ENCODE measurements around the gene PRRC2A.
A peak's percentile ranks its signal among the peaks of the same experiment; 100 is the strongest.
"Not testable (repeated sequence)": the region's sequence is repeated elsewhere in the genome, so short reads cannot be mapped to it uniquely, and the experiment has no call there.

The PRRC2A gene

GRCh38 chr6:31586008-31586407 is 34.5 kb upstream of the PRRC2A start, which contains the start of gene LST1:
Gene LST1, plus strand, starts transcription at chr6:31586277. Its CDS starts 1,023 bp downstream, at chr6:31587300.
- DNase-seq (ENCODE audit: low read depth): no peak

DNA sequence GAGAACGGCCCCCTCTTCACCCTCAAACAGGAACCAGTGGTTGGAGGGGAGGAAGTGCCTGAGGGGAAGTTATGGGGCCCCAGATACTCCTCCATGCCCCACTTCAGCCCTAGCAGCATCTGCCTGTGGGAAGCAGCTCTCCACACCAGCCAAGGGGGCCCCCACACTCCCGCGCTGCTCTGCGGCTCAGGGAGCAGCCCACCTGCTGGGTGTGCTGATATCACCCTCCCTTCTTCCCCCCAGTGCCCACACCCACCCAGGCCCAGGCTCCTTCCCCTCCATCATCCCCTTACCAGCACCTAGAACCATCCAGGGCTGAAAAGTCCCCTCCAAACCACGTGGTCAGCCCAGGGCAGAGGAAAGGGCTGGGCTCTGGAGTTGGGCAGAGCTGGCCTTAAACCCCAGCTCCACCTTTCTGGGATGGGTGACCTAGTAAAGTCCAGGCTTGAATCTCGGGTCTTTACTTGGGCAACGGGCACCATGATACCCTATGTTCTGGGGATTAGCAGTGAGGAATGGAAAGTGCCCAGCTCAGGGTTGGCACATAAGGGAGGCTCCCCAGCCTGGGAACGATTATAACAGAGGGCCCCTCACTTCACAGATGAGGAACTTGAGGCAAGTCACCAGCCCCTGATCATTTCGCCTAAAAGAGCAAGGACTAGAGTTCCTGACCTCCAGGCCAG is 33.8 kb upstream of the PRRC2A start:
- DNase-seq (ENCODE audit: low read depth): no peak

- DNase-seq (ENCODE audit: low read depth): no peak
Observed at GRCh38 chr6:31587791-31588777, 32.4 kb upstream of the PRRC2A start.

GRCh38 chr6:31588871-31589650 is 31.5 kb upstream of the PRRC2A start:
- DNase-seq (ENCODE audit: low read depth): no peak

DNA sequence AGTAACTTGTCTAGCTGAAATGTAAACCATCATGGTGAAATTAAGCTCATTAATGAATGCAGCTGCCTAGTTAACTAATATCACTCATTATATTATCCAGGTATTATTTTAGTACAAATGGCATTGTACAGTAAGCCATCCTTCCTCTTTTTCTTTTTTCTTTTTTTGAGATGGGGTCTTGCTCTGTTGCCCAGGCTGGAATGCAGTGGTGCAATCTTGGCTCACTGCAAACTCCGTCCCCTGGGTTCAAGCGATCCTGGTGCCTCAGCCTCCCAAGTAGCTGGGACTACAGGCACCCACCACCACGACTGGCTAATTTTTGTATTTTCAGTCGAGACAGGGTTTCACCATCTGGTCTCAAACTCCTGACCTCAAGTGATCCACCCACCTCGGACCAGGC is 29.8 kb upstream of the PRRC2A start:
- not testable (repeated sequence) for DNase-seq (ENCODE audit: low read depth)

DNA sequence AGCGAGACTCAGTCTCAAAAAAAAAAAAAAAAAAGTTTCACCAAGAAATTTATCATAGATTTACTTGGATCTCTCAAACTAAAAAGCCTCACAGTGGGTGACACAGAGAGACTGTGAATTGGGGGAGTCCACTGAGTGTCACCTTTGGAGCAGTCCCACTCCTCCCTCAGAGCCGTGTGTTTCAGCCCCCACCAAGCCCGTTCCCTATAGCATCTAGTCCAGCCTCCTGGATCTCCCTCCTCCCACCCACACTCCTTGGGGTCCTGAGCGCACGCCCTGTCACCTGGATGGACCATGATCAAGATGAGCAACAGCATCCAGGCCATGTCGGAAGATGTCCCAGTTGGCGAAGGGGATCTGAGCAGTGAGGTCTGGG is 28.1 kb upstream of the PRRC2A start:
- no peak for DNase-seq (ENCODE audit: low read depth)

DNA sequence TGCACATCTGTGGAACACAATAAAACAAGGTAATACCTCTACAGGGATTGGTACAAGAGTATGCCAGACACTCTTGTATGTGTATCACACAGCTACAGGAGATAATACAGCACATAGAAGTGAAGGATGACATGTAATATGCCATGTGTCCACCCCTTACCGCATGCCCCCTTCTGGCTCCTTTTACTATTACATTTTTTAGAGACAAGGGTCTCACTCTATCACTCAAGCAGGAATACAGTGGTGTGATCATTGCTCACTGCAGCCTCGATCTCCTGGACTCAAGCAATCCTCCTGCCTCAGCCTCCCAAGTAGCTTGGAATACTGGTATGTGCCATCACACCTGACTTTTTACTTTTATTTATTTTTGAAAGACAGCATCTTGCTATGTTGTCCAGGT is 23.5 kb upstream of the PRRC2A start:
- no peak for DNase-seq (ENCODE audit: low read depth)

- DNase-seq (ENCODE audit: low read depth): no peak
Observed at GRCh38 chr6:31607317-31607716, 13.2 kb upstream of the PRRC2A start.

GRCh38 chr6:31609519-31610406 is 10.8 kb upstream of the PRRC2A start:
- no peak for DNase-seq (ENCODE audit: low read depth)

- DNase-seq (ENCODE audit: low read depth): no peak
Observed at GRCh38 chr6:31610968-31611367, 9.5 kb upstream of the PRRC2A start.

DNA sequence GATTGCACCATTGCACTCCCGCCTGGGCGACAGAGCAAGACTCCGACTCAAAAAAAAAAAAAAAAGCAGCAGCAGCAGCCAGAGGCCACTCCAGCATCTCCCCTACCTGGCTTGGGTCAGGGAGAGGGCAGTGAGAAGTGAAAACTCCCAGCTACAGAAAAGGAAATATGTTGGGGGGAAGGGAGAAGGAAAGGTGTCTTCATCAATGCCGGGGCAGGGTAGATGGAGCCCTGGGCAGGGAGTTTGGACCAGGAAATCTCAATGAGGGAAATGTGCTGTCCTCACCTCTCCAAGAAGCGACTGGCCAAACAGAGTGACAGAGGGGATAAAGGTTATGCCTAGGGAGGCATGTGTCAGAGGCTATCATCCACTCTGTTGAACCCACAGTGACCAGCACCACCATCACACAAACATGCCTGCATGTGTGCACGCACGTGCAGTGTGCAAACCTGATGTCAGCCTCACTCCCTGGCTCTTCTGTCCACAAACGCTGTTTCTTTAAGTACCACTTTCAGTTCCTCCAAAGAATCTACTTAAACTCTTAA is 6.4 kb upstream of the PRRC2A start:
- DNase-seq (ENCODE audit: low read depth): no peak

- DNase-seq (ENCODE audit: low read depth): no peak
Observed at GRCh38 chr6:31614684-31615578, 5.6 kb upstream of the PRRC2A start, which contains the start of gene AIF1. Gene AIF1, plus strand, starts transcription at chr6:31615234. Its CDS starts 96 bp downstream, at chr6:31615330.

GRCh38 chr6:31615748-31616147 is 4.8 kb upstream of the PRRC2A start:
- no peak for DNase-seq (ENCODE audit: low read depth)

GRCh38 chr6:31617010-31617409 is 3.5 kb upstream of the PRRC2A start:
- no peak for DNase-seq (ENCODE audit: low read depth)

- peak; percentile 98 for DNase-seq (ENCODE audit: low read depth)
Observed at GRCh38 chr6:31619805-31620585, 520 bp upstream of the PRRC2A start.

GRCh38 chr6:31621320-31621939 is 915 bp downstream of the PRRC2A start:
- DNase-seq (ENCODE audit: low read depth): no peak

- no peak for DNase-seq (ENCODE audit: low read depth)
Observed at GRCh38 chr6:31621991-31622390, 1.5 kb downstream of the PRRC2A start.

DNA sequence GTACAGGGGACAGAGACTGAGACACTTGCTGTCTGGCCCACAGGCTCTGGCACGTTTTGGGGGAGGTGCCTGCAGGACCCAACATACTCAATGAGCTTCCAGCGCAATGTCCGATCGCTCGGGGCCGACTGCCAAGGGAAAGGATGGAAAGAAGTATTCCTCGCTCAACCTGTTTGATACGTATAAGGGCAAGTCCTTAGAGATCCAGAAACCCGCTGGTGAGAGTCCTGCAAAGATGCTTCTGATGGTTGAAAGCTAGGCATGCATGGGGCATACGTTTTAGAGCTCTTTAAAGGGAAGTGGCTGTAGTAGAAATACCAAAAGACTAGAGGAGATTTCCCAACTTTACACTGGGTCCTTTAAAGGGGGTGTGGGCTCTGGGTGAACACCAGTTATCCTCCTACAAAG is 2.2 kb downstream of the PRRC2A start:
- no peak for DNase-seq (ENCODE audit: low read depth)

DNA sequence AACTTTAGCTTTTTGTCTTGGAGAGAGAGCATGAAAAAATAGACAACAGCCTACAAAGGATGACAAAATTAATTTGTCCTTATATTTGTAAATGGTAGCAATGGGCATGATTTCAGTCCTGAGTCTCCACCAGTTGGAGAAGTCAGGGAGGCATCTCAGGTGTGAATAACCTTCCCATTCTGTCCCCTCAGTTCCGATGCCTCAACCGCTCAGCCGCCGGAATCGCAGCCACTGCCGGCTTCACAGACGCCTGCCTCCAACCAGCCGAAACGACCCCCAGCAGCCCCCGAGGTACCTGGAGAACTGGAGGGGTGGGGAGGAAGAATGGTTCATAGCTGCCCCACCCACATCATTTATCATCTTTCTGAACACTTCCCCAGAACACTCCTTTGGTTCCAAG is 3.6 kb downstream of the PRRC2A start:
- DNase-seq (ENCODE audit: low read depth): no peak

Measured in GM04504 (cell line).